Hypothalamus (tissue), 51 donors: ENCODE measurements around the gene TMEM184B.

ENCODE experiments used
- DNase-seq, 51 donors: peaks; one replicate each; lab custom pipeline; 2025; lab: John Stamatoyannopoulos, UW

TMEM184B gene

DNA sequence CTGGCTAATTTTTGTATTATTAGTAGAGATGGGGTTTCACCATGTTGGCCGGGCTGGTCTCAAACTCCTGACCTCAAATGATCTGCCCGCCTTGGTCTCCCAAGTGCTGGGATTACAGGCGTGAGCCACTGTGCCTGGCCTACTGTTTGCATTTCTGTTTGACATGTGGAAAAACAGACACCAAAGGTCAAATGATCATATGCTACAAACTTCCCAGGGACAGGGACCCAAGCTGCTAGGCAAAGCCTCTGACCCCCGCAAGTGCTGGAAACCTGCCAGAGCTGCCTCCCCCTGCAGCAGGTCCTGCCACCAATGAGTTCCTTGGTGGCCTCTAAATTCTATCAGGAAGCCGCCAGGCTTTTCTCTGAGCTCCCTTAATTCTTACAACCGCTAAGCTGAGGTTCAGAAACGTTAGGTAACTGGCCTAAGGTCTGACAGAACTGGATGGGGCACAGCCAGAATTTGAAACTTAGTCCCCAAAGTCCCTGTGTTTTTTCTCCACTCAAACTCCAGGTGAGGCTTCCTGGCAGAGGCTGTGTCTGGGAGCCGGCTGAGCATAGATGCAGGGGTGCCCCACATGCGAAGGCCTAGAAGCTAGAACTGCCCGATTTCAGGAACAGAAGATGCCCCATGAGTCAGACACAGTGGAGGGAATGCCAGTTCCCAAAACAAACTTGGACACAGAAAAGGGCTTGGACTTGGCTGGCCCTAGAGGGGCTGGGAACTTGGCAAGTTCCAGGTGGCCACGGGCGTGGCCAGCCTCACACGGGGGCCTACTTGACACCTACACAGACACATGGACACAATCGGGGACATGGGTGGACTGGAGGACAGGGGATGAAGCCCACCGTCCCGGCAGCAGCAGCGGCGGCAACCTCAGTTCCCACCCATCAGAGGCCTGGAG is 37.1 kb upstream of the TMEM184B start:
- DNase-seq, result peak in 3 of 51 donors; percentile 6 to 32 (median 28)

DNA sequence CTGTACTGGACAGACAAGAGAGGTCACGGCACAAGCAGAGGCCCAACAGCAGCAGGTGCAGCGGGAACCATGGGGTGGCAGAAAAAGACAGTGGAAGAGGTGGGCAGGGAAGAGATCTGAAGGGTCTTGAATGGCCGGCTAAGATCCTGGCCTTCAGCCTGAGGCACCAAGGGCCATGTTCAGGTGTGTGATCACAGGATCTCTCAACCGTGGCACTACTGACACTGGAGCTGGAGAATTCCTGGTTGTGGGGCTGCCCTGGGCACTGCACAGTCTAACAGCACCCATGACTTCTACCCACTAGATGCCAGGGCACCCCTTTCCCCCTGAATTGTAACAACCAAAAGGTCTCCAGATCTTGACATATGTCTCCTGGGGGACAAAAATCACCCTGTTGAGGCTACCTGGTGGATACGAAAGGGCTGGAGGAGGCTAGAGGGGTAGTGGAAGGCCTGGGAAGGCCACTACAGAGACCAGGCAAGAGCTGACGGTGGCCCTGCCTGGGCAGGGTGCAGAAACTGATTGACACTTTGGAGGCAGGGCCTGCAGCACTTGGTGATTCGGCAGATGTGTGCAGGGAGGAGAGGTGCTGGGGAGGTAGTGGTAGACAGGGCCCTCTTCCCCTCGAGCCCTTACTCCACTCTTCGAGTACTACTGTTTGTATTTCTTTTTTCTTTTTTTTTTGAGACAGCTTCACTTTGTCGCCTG is 36.1 kb upstream of the TMEM184B start:
- DNase-seq, result no peak

DNA sequence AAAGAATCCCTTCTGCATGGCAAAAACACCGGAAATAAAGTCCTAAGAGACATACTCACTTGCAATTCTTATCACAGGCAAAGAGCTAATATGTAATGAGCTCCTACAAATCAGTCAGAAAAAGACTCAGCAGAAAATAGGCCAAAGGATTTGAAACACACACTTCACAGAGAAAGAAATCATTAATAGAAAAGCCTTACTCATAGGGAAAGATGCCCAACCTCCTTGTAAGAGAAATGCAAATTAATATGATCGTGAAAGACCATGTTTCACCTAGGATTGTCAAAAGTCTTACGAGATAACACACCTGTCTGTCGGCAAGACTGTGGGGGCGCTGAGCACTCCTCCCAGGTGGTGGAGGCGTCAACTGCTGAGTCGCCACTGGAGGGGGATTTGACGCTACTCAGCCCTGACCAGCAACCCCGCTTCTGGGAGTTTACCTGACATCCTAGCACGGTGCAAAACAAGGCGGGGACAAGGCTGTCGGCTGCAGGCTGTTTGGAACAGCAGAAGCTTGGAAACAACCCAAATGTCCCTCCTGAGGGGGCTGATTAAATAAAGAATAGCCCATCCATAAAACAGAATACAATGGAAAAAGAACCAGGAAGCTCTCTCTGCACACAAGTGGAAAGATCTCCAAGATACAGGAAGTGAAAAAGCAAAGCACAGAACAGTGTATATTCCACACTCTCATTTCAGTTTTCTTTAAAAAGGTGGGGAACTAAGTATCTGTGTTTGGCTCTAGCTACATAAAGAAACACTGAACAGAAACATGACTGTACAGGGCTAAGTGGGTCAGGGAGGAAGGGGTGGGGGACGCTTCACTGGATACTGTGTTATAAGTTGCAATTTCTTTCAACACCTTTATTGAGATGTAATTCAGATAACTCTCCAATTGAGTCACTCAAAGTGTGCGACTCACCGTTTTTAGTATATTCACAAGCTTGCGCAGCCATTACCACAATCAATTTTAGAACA is 33.0 kb upstream of the TMEM184B start:
- peak in 2 of 51 donors; percentile 21 to 47 for DNase-seq

DNA sequence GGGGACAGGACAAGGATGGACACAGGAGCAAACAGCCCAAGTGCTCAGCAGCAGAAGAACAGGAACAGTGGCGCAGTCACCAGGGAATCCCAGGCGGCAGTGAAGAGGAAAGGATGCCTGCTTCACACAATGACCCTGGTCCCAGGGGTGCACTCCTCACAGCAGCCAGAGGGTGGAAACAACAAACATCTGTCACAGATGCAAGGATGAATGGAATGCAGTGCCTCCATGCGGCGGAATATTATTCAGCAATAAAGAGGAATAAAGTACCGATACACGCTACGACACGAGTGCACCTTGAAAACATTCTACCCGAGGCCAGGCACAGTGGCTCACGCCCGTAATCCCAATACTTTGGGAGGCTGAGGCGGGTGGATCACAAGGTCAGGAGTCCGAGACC is 31.7 kb upstream of the TMEM184B start:
- peak in 3 of 51 donors; percentile 13 to 18 (median 14) for DNase-seq

DNA sequence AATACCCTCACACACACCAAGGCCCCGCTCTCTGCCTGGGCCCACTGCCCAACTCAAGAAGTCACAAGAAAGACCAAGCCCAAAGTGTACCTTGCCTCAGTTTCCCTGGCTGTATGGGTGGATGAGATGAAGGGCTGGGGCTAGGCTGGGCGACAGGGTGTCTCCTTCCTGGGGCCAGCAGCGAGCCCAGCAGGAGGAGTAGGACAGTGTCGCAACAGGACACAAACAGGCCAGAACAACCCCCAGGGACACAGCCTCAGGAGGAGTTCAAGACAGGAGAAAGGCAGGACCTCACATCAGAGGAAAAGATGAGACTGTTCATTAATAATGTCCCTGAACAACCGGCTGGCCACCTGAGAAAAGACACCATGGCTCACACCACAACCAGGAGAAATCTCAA is 31.2 kb upstream of the TMEM184B start:
- no peak for DNase-seq

DNA sequence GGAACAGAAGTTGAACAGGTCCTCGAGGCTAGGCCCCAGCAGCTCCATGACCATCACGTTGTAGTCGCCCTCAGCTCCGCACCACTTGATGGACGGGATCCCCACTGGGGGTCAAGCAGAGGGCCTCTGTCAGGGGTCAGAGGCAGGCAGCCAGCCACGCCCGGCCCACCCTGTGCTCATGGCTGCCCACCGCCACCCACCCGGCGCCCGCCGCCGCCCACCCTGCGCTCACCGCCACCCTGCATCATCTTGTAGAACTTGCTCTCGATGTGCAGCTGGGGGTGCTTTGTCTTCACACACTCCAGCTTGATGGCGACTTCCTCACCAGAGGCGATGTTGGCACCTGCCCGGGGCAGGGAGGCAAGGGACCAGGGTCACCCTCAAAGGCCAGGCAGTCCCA is 30.1 kb upstream of the TMEM184B start:
- no peak for DNase-seq

DNA sequence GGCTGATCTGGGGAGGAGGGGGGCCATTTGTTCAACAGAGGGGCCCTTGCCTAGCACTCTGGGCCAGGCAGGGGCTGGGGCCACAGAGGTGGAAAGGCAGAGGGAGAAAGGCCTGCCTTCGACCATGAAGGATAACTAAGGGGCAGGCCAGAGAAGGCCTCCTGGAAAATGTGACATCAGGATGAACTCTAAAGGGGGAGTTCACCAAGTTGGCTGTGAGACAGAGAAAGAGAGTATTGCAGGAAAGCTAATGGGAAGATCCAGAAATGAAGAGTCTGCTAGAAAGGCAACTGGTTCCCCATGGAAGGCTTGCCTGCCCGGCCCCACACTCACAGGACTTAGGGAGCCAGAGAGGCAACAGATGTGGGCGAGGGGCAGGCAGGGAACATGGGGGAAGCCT is 28.1 kb upstream of the TMEM184B start:
- no peak for DNase-seq

DNA sequence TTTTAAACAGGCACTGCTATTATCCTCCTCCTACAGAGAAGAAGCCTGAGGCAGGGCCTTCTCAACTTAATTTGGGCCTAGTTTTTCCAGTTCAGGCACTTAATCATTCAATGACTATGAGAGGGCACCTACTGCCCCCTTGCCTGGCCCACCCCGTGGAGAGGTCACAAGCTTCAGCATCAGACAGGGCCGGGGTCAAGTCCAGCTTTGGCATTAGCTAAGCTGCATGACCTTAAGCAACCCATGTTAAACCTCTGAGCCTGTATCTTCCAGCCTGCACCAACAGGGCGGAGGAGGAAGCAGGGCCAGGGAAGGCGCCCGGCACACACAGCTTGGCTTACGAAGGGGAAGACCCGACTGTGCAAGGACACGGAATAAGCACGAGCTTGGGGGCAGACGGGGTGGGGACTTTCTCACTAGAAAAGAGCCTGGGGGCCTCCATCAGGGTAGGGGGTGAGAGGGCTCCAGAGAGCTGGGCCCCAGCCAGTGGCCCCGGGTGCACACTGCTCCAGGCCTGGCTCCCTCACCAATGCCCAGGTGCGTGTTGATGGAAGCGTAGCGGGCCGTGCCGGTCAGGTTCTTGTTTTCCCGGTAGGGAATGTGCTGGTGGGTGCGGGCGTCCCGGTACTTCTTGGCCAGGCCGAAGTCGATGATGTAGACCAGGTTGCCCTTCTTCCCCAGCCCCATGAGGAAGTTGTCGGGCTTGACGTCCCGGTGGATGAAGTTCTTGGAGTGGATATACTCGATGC is 27.6 kb upstream of the TMEM184B start:
- DNase-seq, result no peak

DNA sequence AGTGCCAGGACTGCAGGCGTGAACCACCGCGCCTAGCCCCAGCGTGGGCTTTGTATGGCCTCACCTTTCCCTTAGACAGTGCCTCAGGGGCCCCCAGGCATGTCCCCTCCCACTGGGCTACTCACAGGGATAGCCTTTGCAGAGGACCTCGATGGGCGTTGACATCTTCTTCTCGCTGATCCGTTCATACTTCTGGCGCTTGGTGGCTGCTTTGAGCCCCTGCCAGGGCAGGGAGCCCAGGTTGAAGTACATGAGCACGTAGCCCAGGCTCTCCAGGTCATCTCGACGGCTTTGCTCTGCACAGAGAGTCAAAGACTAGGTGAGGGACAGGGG is 26.9 kb upstream of the TMEM184B start:
- DNase-seq, result no peak

DNA sequence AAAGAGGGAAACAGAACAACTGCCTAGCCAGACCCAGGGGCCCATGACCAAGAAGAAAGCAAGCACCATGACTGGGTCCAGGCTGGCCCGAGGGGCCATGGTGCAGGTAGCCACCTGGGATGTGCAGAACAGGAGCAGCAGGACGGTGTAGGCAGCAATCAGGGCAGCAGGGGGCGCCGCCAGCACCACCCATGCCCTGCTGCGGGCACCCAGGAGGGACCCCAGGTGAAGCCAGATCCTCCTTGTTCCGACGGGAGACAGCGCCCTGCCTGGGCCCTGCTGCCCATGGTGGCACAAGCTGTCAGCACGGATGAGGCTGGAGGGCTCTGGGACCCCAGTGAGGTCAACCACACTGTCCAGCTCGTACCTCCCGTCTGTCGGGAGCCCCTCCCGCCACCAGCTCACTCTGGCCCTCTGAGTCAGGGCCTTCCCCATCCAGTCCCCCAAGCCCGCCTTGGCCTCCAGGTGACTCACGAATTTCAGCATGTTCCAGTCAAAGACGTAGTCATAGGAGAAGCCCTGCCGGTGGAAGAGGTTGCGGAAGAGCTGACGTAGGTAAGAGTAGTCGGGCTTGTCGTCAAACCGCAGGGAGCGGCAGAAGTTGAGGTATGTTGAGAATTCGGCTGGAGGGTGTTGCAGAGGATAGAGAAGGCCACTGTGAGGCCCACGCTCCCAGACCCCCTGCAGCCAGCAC is 25.6 kb upstream of the TMEM184B start:
- no peak for DNase-seq

DNA sequence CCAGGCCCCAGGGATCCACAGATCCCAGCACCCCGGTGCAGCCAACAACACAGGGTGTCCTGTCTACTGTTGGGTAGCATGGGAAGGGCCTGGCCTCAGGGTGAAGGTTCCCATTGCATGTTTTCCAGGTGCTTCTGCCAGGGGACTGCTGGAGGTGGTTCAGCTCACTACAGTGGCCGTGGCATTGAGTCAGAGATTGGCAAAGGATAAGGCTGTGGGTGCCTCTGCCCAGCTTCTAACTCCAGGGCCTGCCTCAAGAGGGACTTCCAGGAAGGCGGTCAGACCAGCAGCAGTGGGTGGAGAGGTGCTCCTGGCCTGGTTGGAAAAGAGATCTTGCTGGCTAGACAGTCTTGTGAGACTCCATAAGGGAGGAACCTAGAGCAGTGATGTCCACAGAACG is 23.6 kb upstream of the TMEM184B start:
- DNase-seq, result no peak

DNA sequence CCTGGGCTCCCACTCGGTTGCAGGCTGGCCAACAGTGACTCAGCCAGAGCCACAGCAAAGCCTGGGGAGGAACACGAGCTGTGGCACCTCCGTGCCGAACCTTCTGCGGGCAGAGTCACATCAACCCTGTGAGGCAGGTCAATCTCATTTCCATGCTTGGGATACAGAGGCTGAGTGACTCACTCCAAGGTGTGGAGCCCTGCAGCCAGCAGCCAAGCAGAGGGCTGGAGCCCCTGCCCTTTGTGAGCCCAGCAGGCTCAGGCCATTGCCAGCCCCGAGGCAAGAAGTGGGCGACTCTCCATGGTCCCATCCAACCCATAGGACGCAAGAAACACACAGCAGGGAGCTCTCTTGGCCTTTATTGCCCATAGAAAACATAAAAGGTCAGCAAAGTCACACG is 23.1 kb upstream of the TMEM184B start:
- DNase-seq, result no peak

DNA sequence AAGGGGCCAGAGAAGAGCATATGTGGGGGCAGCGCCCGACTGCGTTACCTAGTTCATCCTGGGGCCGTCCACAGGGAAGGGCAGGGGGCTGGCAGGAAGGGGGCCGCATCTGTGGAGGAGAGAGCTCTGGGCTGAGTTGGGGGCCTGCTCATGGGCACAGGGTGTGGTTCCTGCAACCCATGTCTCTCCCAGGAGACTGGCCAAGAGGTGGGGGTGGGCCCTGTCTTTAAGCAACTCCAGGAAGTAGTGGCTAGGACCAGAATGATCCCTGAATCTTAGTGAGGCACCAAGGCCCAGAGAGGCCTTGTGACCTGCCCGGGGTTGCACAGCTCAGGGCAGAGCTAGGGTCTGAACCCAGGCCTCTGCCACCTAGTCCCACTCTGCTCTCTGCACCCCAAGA is 22.5 kb upstream of the TMEM184B start:
- DNase-seq, result no peak

DNA sequence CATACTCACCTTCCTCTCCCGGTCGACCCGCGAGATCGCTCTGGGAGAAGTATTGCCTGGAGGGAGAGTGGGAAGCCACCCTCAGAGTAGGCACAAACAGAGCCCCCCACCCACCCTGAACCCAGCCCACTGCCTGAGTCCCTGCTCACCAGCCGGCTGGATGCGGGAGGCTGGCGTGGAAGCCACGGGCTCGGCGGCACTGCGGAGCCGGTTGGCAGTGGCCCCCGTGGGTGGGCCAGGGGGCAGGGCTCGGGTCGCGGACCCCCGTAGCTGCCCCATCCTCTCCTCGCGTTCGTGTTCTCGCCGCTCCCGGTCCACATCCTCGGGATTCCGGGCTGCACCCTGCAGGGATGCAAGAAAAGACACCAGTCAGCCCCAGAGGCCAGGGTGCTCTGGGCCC is 21.4 kb upstream of the TMEM184B start:
- no peak for DNase-seq

DNA sequence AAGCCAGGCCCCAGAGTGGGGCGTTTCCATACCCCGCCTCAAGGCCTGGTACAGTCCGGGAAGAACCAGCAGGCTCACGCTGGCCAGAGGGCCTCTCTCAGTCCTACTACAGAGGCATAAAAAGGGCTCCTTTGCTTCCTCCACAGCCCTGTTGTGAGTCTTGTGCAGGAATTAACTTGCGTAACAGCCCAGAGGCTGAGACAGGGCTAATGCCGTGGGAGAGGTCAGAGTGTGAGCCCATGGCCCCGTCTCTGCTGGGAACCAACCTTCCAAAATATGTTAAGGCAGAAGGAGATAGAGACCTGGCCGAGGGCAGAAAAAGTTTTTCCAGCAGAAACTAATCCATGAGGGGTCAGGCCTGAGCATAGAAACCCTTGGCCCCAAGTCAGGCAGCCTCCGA is 19.9 kb upstream of the TMEM184B start:
- no peak for DNase-seq

DNA sequence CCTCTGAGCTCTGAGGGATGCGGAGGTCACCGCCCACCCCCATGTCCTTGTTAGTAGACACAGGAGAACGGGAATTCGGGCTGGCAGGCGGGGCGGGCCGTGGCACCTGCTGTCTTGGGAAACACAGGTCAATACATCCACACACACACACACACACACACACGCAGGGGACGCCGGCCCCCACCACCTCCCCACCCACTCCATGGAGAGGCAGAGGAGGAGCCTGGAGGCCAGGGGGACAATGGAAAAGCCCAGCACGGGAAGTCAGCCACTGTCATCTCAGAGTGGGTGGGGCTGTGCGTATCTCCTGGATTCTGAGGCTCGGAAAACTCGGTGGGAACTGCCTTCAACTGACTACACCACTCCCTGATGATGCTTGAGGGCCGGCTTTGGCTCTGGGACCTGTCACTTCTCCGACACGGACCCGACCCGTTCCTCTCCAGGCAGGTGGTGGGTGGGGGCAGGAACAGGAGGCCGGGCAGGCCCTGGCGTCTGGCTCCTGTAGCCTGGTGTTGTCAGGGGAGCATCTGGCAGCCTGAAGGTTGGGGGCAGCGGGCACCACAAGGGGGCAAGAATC is 18.5 kb upstream of the TMEM184B start:
- no peak for DNase-seq

DNA sequence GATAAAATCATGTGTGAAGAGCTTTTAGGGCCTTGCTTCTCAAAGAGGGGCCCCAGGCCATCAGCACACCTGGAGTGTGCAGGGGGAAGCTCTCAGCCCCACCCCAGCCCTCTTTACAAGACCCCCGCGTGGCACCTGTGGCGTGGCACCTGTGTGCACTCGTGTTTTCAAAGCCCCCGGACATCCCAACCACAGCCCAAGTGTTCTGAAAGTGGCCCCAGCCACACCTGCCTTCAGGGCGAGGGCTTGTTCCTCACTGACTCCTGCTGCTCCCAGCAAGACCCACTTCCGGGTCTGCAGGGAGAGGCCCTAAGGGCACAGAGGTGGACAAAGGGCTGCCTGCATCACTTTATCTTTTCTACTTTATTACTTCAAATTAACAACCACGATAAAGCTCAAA is 17.5 kb upstream of the TMEM184B start:
- DNase-seq, result no peak

DNA sequence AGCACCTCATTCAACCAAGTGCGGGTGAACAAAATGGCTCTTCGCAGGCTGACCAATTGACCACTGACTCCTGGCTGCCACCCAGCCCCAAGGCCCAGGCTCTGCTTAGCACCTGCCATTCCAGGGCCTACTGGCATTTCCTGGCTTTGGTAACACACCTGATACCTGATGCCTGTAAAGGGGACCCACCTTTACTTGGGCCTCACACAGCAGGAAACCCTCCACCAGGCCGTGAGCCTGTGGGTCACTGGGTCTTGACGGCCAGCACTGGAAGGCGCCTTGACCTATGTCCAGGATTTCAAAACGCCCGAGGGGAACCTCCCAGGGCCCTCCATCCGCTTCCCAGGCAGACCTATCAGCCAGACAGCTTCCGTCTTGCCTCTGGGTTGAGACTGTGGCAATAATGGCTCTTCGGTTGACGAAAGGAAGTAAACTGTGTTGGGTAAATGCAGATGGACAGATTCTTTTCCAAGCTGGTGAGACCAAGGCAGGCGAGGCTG is 16.8 kb upstream of the TMEM184B start:
- DNase-seq, result no peak
